ENCODE measurements around the gene C2orf49.

DNA sequence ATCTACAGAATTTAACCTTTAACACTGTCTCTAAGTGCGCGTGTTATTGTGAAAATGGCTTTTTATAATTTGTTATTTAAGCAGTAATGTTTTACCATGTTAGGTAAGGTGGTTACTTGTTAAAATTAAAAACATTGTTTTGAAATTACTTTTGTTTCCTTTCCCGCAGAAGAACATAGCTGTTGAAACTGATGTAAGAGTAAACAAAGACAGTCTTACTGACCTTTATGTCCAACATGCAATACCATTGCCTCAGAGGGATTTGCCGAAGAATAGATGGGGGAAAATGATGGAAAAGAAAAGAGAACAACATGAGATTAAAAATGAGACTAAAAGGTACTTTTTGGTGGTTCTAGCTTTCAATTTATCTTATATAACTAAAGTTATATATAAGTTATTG, 2.1 kb downstream of the C2orf49 start:
- TF ChIP-seq, protein P1, sequence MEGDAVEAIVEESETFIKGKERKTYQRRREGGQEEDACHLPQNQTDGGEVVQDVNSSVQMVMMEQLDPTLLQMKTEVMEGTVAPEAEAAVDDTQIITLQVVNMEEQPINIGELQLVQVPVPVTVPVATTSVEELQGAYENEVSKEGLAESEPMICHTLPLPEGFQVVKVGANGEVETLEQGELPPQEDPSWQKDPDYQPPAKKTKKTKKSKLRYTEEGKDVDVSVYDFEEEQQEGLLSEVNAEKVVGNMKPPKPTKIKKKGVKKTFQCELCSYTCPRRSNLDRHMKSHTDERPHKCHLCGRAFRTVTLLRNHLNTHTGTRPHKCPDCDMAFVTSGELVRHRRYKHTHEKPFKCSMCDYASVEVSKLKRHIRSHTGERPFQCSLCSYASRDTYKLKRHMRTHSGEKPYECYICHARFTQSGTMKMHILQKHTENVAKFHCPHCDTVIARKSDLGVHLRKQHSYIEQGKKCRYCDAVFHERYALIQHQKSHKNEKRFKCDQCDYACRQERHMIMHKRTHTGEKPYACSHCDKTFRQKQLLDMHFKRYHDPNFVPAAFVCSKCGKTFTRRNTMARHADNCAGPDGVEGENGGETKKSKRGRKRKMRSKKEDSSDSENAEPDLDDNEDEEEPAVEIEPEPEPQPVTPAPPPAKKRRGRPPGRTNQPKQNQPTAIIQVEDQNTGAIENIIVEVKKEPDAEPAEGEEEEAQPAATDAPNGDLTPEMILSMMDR (IDR thresholded peaks at IDR 0.05): no peak
- TF ChIP-seq POLR2A (IDR thresholded peaks at IDR 0.05) (no peak), EP300 (IDR thresholded peaks at IDR 0.05) (no peak)
